GM12891 (cell line): ENCODE results near the gene TRAPPC8.

Experiments used
- POLR2A ChIP-seq: IDR thresholded peaks from 2 replicates; pipeline ENCODE4 v1.6.1; 2011; ENCODE audit warnings: low read depth, low read length, control low read depth
- POLR2AphosphoS5 ChIP-seq: IDR thresholded peaks from 2 replicates; pipeline ENCODE4 v1.6.1; 2011; ENCODE audit warnings: low read depth, low read length, control low read depth
- TAF1 ChIP-seq: IDR thresholded peaks from 2 replicates; pipeline ENCODE4 v1.6.1; 2011; ENCODE audit warnings: low read depth, low read length, control low read depth

DNA sequence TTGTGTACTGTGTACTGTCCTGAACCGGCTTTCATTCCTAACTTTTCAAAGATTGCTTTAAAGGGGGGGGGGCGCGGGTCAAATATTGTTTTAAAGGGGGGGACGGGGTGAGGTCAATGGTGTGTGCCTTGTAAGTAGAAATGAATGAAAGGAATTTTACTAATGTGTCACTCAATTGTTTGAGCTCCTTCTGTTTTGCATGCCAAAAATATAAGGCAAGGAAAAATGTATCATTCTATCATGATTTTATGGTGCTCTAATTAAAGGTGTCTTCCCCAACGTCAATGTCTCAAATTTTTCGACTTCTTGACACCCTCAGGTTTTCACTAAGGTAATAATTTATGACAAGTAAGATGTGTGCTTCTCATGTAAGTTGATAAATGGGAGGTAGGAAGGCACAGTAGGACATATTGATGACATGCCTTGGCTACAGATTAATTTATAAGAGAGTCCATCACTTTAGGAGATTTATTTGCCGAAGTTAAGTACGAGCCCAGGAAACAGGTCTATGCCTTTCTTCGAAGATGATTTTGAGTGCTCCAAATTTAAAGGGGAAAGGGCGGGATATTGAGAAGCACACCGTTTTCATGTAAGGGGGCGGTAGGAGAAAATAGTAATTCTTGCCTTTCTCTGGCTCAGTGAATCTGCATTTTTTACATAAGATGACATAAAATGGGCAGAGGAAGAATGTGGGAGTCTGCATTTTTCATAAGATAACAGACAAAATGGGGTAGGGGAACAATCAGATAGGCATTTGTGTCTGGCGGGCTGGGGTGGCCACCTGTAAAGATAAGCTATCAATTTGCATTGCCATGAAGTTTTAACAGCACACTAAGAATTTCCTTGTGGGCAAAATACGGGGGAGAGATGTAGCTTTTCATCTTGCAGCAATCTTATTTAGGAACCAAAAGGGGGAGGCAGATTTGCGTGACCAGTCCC lies 1.2 kb upstream of the TRAPPC8 start:
- TF ChIP-seq POLR2AphosphoS5 (no peak), POLR2A (no peak), TAF1 (no peak)
